ENCODE data around the gene TLE5.
A peak's percentile ranks its signal among the peaks of the same experiment; 100 is the strongest.
"Not testable (repeated sequence)": the region's sequence is repeated elsewhere in the genome, so short reads cannot be mapped to it uniquely, and the experiment has no call there.

The TLE5 gene

DNA sequence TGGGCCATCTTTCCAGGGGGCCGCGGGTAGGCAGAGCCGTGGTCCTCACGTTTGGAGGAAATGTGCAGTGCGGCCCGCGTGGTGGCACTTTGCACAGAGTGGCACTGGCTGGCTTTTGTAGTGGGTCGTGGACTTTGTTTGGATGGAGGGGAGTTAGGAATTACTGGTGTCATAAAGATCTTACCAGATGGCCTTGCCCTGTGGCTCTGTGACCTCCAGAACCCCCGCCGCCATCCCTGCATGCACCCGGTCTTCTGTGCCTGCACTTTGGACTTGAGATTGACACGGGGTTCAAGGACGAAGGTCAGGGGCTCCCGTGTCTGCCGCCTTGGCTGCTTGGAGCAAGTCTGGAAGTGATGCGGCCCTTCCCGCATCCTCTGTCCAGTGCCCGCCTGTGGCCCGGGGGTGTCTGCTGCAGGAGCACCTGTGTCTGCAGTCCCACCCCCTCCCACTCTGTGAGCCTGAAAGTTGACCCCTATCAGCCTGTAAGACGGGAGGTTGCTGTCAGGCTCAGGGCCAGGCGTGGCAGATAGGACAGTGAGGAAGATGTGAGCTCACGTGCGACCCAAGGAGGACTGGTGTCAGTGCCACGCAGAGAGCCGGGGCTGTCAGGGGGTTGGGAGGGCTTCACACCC is 34.1 kb upstream of the TLE5 start:
- DNase-seq (ENCODE audit: low spot score) = no peak

DNA sequence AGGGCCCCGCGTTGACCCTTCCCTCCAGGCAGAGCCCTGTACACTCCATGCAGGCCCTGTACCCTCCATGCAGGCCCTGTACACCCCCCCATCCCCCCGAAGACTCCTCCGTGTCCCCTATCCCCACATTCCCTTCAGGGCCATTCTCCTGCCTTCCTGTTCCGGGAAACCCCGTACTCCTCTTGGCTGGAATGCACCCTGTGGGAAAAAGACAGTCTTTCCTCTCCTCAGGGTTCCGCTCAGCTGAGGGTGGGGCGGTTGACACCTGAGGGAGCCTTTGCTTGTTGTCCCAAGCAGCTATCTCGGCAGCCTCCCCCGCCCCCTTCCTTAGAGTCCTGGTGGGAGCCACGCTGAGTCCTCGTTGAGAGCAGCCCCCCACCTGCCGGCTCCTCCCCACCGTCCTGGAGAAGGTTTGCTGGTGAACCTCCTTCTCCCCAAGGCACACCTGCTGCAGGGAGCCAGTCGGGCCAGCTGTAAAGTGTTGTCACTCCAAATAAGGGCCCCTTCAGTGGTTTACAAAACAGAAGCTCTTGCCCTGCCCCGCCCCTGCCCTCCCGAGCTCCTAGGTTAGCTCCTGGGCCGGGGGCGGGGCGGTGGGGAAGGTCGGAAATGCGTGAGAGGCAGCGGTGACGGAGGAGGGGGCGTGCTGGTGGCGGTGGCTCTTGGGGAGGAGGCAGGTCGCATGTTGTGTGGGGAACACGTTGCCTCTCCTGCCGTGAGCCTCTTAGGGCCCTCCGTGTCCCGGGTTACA is 33.3 kb upstream of the TLE5 start:
- peak; percentile 42 for DNase-seq (ENCODE audit: low spot score)

DNA sequence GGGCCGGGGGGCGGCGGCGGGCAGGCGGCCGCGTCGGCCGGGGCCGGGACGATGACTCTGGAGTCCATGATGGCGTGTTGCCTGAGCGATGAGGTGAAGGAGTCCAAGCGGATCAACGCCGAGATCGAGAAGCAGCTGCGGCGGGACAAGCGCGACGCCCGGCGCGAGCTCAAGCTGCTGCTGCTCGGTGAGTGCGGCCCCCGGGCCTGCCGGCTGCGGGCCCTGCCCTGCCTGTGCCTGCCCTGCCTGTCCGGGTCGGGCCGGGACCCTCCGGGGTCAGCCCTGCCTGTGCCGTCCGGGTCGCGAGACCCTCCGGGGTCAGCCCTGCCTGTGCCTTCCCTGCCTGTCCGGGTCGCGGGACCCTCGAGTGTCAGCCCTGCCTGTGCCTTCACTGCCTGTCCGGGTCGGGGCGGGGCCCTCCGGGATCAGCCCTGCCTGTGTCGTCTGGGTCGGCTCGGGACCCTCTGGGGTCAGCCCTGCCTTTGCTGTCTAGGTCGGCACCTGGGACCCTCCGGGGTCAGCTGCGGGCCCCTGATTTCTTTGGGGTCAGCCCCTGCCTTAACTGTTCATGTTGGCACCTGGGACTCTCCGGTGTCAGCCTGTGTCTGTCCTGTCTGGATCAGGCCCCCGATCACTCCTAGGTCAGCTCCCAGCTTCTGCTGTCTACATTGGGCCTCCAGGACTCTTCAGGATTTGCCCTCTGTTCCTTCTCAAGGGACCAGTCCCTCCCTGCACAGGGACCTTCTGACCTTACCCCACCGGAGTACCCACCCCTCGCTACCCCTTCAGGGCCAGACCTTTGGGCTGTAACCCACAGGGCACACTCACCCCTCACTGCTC is 32.5 kb upstream of the TLE5 start:
- no peak for DNase-seq (ENCODE audit: low spot score)

DNA sequence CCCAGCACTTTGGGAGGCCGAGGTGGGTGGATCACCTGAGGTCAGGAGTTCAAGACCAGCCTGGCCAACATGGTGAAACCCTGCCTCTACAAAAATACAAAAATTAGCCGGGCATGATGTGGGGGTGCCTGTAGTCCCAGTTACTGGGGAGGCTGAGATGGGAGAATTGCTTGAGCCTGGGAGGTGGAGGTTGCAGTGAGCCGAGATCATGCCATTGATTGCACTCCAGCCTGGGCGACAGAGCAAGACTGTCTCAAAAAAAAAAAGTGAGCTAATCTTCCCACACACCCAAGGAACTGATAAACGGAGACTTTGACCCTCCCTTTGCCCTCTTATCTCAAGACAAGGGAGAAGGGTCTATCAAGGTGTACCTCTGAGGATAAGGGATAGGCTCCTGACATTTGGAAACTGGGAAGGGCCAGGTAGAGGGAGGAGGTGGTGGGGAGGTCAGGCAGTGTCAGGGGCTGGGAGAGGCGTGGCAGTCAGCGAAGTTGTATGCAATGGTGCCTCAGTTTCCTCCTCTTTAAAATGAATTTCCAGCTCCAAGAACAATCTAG is 27.1 kb upstream of the TLE5 start:
- DNase-seq (ENCODE audit: low spot score) = not testable (repeated sequence)

DNA sequence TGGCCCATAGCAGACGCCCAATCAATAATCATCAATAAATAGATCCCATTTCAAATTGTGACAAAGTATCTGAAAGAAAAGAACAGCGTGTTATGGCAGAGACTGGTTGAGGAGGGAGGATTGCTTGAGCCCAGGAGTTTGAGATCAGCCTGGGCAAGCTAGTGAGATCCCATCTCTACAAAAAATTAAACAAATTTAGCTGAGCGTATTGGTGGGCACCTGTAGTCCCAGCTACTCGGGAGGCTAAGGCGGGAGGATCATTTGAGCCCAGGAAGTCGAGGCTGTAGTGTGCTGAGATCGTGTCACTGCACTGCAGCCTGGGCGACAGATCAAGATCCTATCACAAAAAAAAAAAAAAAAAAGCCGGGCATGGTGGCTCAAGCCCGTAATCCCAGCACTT is 25.5 kb upstream of the TLE5 start:
- no peak for DNase-seq (ENCODE audit: low spot score)

DNA sequence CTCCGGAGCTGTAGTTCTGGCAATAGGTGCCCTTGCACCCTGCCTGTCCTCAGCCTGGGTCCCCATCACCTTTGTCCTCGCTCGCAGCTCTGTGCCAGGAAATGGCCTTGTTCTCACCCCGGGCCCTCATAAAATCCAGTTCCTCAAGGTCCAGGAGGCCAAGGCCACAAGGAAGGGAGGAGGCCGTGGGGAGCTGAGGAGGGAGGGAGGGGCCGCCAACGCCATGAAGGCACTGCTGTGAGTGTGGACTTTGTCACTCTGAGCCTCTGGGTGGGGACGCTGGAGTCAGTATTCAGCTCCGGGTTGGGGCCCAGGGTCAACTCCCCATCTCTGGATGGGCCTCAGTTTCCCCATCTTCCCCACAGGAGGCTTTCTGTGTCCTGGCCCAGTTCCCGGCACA is 22.6 kb upstream of the TLE5 start:
- DNase-seq (ENCODE audit: low spot score) = no peak

DNA sequence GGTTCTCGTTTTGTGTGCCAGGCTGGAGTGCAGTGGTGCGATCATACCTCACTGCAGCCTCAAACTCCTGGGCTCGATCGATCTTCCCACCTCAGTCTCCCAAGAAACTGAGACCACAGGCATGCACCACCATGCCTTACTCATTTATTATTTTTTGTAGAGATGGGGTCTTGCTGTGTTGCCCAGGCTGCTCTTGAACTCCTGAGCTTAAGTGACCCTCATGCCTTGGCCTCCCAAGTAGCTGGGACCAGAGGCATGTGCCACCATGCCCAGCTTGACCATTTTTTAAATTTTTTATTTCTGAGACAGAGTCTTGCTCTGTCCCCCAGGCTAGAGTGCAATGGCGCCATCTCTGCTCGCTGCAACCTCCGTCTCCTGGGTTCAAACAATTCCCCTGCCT is 21.7 kb upstream of the TLE5 start:
- no peak for DNase-seq (ENCODE audit: low spot score)

DNA sequence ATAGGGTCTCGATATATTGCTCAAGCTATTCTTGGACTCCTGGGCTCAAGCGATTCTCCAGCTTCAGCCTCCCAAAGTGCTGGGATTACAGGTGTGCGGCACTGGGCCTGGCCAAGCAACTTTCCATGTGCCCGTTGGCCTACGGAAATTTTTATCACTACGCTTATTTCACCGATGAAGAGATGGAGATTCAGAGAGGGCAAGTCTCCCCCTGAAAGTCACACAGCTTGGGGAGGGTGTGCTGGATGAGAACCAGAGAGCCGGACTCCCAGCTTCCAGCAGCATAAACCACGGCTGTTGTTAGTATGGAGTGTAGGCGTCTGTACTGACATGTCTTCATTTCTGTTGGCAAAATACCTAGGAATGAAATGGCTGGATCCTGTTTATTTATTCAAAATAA is 20.0 kb upstream of the TLE5 start:
- no peak for DNase-seq (ENCODE audit: low spot score)

DNA sequence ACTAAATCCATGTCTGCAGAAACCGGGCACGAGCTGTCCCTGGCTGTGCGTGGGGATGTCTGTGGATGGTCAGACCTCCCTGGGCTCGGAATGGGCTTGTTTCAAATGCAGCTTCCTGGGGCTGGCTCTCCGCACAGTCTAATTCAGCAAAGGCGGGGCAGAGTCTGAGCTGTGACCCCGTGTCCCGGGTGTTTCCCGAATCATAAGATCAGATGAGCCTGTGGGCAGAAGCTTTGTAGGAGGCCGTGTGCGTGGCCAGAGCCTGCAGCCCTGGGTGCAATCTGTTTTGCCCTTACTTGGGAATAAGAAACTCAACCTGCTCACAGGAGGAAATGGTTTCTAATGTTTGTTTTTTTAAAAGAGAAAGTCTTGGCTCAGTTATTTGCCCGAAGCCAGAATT is 18.0 kb upstream of the TLE5 start:
- no peak for DNase-seq (ENCODE audit: low spot score)

DNA sequence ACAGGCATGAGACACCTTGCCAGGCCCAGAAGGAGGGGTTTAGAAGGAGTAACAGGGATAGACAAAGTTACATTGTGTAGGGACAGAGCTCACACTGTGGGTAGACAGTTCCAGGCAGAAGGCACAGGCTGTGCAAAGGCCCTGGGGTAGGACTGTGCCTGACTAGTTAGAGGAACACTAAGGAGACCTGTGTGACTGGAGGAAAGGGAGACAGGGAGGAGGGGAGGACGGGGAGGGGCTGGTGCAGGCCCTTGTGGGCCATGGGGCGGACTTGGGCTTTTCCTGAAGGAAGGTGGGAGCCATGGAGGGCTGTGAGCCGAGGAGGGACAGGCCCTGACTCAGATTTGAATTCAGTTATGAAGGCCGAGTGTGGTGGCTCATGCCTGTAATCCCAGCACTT is 17.3 kb upstream of the TLE5 start:
- DNase-seq (ENCODE audit: low spot score) = no peak

DNA sequence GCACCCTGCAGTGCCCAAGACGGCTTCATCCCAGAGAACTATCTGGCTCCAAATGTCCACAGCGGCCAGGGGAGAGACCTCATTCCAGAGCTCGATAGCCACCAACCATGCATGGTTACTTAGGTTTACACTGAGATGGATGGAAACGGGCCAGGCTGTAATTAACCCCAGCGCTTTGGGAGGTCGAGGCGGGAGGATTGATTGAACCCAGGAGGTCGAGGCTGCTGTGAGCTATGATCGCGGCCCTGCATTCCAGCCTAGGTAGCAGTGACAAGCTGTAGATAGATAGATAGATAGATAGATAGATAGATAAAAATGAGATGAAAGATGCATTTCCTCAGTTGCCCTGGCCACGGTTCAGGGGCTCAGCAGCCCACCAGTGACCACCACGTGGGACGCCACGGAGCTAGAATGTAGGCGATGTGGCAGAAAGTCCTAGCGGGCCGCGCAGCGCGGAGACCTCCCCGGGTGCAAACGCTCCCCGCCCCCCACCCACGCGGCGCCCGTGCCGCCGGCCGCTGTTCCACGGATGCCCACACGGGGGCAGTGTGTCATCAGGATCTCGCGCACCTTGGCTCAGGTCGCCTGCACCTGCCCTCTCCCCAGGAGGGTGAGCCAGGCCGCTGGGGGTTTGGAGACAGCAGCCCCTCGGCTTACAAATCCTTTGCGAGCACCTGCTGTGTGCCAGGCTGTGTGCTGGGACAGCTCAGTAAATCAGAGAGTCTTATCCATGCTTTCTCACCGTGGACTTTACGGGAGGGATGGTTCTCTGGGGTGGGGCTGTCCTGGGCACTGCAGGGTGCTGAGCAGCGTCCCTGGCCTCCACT is 13.5 kb upstream of the TLE5 start:
- DNase-seq (ENCODE audit: low spot score) = peak; percentile 87

DNA sequence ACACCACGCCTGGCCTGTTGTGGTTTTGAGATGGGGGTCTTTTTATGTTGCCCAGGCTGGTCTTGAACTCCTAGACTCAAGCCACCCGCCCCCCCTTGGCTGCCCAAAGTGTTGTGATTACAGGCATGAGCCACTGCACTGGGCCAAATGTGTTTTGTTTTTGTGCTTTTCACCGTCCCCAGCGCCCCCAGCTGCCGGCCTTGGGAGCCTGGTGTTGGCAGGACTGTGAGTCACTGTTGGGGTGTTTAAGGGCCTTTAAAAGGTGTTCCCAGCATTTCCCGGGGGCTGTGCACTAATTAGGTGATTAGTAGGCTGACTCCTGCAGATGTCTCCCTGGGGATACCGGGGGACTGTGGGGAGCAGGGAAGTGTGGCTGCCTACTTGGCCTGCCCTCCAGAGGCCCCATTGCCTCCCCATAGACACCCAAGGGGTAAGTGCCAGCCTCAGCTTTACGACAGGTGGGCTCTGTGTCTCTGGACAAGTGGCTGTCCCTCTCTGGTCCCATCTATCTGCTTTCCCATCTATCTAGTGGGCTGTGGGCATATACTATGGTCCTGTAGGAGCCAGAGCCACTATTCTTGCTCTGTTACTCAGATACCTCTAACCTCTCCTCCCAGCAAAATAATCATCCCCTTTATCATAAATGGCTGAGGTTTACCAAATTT is 11.8 kb upstream of the TLE5 start:
- no peak for DNase-seq (ENCODE audit: low spot score)

DNA sequence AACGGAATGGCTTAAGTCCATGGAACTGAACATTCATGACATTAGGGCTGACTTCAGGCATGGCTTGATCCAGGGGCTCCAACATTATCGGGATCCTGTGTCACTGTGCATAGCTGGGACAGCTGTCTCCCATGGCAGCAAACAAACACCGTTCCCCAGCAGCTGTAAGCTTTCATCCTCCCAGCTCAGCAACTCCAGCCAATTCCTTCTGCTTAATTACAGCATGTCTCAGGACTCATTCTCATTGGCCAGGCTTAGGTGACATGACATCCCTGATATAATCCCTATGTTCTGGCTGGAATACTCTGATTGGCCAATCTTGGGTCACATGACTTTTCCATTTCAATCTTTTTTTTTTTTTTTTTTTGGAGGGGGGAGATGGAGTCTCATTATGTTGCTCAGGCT is 10.9 kb upstream of the TLE5 start:
- DNase-seq (ENCODE audit: low spot score) = peak; percentile 60

DNA sequence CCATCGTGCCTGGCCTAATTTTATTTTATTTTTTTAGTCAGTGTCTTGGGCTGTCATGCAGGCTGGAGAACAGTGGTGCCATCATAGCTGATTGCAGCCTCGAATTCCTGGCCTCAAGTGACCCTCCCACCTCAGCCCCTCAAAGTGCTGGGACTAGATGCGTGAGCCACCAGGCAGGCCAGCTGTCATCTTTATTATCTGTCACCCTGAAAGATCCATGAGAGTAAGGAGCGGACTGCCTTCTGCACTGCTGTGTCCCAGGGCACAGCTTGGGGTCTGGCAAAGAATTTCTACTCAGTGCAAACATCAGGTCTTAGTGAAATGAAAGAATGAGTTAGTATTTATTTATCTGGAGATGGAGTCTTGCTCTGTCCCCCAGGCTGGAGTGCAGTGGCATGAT is 9.5 kb upstream of the TLE5 start:
- no peak for DNase-seq (ENCODE audit: low spot score)

DNA sequence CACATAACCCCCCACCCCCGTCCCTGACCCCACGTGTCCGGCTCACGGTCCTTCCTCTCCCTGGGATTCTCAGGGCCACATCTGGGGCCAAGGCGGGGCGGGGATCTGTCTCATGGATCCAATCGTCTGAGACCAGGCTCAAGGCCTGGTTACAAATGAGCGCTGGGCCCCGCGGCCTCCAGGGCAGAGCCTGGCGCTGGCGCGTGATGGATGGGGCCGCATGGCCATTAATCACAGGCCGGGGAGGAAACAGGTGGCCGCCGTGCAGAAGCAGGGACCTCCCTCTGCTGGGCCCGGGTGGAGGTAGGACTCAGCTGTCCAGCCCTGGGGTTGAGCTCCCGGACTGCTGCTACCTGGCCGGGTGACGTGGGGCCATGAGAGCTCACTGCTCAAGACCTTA is 5.8 kb upstream of the TLE5 start:
- no peak for DNase-seq (ENCODE audit: low spot score)

DNA sequence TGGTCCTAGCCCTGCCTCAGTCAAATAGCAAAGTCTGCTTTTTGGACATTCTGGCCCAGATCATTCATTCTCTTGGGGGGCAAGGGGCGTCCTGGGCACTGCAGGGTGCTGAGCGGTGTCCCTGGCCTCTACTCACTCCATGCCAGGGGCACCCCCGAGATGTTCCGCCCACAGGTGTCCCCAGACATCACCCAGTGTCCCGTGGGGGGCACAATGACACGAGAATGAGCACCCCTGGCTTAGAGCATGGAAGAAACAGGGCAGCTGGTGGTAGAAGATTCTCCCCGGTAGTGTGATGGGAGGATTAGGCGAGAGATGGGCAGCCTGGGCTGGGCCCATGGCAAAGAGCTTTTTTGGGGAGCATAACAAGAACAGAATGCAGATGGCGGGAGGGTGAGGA is 5.3 kb upstream of the TLE5 start:
- no peak for DNase-seq (ENCODE audit: low spot score)

DNA sequence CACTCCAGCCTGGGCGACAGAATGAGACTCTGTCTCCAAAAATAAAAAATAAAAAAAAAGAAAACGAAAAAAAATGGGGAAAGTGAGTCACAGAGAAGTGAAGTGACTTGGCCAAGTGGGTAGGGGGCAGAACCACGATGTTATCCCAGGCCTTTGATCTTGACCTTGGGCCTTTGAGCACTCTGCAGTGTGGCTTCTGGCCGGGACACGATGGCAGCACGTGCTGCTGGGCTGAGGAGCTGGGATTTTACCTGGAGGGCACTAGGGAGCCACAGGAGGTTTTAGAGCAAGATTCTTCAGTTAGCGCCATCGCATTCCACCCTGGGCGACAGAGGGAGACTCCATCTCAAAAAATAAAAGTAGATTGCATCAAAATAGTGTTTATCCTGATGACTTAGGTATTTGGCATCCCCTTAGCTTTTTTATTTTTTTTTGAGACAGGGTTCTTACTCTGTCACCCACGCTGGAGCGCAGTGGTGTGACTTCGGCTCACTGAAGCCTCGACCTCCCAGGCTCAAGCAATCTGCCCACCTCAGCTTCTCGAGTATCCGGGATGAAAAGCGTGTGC is 4.3 kb upstream of the TLE5 start:
- no peak for DNase-seq (ENCODE audit: low spot score)

DNA sequence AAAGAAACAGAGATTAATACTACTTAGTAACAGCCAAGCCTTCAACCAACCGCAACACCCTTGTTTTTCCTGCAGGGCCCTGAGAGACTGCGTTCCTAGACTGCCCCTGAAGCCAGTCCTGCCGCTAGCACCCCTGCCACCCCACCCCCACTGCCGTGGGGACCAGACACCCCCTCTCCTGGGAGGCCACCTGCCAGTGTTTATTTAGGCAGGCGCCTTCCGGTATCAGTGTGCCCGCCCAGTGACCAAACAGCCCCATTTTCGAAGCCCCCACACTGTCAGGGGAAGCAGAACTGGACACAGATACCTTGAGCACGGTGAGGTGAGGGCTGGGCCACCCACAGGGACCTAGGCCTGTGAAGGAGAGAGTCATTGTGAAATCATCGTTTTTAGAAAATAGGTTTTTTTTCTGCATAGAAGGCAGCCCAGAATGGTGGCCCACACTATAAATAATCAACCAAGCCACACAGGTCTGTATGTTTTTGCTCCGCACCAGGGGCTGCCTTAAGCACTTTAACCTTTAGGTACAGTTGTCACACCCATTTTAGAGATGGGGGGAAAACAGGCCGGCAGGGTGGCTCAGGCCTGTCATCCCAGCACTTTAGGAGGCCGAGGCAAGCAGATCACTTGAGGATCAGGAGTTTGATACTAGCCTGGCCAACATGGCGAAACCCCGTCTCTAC is 3.5 kb upstream of the TLE5 start:
- DNase-seq (ENCODE audit: low spot score) = no peak

DNA sequence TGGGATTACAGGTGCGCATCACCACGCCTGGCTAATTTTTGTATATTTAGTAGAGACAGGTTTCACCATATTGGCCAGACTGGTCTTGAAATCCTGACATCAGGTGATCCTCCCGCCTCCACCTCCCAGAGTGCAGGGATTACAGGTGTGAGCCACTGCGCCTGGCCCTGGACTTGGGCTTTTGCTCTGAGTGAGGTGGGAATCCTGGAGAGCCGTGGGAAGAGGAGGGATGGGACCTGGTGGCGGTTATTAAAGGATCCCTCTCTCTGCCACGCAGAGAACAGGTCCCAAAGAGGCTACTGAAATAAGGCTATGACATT is 1.7 kb upstream of the TLE5 start:
- DNase-seq (ENCODE audit: low spot score) = no peak
